ENCODE results near the gene FMNL3.

The FMNL3 gene

DNA sequence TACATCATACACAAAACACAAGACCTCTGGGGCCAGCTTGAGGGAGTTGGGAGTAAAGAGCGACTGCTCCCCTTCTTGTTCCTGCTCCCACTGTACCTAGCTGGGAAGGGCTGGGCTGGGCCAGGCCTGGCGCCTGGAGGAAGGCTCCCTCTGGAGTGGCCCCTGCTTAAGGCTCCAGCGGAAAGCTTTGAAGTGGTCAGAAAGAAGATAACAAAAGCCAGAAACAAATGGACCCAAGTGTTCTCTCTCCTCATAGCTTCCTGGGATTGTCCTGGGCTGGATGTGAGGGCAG, 58.5 kb downstream of the FMNL3 start:
- no peak for DNase-seq

DNA sequence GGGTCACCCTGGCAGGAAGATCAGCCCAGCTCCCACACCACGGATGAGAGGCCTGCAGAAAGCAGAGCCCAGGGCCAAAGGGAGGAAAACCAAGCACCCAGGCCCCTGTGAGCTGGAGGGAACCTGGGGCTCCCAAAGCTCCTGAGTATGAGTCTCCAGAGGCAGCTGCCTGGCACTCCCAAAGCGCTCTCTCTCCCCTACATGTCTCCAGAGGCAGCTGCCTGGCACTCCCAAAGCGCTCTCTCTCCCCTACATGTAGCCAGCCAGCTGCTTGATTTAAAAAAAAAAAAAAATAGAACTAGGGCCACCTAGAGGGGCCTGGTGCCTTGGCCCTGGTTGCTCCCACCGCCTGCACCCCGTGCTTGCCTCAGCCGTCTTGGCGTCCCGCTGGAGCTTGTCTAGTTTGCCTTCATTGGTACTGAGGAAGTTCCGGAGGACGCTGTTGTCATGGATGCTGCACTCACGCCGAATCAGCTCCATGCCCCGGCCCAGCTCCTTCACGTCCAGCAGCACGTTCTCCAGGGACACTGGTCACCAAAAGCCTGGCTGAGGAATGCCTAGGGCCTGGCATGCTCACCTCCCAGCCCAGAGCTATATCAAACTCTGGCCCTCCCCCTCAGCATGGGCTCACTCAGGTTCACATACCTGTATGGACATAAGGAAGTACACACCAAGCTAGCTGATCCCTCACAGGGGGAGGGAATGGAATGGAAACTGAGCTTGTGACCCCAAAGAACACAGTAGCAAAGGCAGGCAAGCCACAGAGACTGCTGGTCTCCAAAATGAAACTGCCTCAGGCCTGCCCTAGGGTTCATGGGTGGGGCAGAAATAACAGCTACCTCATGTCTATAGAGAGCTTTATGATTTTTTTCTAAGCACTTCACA, 59.1 kb downstream of the FMNL3 start:
- no peak for DNase-seq

DNA sequence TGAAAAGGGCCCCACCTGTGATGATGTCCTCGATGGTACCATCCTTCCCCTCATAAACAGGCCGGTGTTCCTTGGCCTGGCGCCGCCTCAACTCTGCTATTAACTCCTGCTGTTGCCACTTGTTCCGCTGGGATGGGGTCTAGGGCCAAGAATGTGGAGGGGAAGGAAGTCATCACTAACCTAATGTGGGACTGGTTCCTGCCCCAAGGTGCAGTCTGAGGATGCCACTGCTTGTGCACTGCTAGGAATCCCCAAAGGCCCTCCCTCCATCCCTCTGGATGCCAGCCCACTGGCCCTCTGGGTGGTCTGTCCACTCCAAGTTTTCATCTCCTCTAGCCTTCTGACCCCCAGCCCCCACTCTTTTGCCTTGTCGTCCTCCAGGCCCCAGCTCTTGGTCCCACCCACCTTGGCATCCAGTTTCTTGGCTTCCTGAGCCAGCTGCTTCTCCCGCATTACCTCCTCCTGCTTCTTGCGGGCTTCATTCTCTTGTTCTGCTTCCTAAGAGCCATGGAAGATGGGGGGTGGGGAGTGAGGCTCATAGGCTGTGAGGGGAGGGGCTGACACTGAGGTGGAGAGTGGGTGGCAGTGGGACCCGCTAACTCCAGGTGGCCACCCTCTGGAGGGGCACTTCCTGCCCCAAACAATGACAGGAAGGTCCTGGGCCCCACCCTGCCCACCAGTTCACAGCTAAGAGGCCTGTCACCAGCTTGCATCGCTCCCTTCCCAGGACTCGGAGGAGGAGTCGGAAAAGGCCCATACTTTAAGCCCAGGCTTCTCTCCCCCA, 60.1 kb downstream of the FMNL3 start:
- DNase-seq: no peak

DNA sequence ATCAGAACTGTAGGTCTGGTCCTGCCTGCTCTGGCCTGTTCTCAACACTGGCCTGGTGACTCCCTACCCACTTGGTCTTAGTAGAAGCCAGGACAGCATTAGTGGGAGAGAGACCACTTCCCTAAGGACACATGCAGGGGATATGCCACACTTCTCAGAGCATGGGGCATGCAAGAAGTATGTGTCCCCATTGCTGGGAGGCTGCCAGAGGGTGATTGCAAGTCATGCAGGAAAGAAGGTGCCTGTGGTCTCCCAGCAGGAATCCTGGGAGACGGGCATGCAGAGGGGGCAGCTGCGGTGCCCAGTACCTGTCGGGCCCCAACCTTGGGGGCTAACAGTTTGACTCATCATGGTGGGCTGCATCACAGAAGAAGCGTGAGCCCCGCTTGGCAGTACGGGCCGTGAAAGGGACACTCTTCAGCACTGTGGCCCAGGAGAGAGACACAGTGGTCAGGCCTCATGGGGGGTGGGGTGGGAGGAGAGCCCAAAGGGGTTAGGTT, 60.8 kb downstream of the FMNL3 start:
- DNase-seq: no peak

DNA sequence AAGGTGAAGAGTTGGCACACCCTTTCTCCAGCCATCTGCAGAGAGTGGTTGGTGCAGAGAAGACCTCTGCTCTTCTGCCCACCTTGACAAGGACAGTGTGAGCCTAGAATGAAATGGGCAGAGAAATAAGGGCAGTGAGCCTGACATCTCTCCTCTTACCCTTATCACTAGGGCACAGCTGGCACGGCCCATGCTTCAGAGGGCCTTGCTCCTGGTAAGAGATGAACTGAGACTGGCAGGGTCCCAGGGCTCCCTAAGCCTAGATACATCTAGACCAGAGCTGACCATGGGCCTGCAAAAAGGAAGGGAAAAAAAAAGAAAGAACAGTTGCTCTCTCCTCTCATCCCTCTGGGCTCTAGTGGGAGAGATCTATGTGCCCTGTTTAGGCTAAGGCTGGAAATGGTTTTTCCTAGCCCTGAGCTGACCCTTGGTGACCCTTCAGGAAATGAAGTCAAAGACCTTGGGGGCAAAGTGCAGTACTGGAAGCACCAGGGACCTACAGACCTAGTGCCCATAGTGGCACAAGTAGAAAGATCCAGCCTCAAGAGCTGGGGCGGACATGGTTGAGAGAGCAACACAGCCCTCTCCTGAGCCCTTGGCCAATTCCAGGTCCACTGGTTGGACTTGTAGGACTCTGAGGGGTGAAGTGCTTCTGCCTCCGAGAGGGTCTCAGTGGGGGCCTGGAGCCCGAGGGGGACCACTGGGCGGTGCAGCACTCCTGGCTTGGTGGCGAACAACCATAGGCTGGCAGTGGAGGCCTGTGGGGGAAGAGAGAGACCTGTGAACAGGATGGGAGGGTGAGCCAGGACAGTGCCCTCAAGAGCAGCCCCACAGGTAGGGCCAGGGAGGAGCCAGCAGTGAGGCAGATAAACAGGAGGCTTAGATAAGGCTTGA, 61.8 kb downstream of the FMNL3 start:
- no peak for DNase-seq

DNA sequence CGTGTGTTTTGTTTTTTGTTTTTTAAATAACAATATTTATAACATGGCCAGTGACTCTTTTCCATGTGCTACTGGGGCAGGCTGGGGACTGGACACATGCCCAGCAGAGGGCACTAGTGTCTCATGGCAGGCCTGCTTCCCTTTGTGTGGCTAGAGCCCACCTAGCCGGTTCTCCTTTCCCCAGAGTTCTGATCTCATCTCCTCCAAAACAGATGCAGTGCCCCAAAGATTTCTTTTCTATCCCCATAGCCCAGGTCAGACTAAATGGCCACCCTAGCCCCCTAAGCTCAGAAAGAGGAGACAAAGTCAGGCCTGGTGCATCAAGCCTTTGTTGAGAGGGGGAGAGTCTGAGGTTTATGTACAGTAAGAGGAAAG, 62.6 kb downstream of the FMNL3 start:
- DNase-seq: peak; percentile 76

DNA sequence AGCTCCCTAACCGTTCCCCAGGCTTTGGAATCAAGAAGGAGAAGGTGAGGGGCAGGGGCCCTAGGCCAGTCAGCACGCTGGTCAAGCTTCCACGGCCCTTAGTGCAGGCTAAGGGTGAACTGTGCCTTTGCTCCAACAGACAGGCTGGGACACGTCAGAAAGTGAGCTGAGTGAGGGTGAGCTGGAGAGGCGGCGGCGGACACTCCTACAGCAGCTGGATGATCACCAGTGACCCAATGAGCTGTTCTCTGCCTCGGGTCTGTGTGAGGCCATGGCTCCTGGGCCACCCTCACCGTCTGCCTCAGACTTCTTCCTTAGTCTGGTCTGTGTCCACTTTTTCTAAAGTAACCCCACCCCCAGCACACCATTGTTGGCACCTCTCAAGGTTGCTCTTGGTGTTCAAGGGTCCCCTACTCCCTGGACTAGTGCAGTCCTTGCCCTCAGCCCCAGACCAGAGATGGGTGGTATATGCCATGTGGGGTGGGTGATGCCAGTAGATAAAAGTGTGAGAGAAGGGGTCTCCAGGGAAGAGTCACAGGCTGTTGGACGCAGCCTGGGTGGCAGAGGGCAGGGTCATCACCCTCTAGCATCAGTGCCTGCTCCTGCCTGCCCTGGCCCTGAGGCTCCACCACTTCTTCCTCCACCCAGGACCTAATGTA, 63.1 kb downstream of the FMNL3 start:
- no peak for DNase-seq

DNA sequence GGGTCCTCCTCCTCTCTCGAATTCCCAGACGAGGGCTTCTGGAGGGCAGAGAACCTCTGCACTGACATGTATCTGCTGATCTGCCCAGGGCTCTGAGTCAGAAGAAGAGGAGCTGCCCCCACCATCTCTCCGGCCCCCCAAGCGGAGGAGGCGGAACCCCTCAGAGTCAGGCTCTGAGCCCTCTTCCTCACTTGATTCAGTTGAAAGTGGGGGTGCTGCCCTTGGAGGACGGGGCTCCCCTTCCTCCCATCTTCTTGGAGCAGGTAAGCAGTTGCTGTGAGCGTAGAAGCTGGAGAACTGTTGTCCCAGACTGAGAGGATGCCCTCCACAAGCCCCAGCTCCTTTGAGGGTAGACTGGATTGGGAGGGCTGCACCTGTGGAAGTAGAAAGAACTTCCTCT, 64.1 kb downstream of the FMNL3 start:
- no peak for DNase-seq

DNA sequence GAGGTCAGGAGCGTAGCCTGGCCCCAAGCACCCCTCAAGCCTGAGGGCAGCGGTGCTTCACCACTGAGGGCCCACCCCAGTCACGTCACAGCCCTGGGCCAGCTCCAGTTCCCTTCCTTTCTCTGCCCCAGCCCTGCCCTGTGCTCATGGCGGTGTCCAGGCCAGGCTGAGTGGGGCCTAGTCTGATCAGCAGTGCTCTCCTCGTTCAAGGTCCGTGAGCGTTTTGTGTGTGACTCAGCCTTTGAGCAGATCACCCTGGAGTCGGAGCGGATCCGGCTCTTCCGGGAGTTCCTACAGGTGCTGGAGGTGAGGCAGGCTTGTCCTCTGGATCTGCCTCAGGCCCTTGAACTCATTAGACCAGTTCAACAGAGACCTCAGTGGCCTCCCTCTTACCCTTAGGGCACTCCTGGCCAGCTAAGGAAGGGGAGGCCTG, 64.8 kb downstream of the FMNL3 start:
- no peak for DNase-seq

DNA sequence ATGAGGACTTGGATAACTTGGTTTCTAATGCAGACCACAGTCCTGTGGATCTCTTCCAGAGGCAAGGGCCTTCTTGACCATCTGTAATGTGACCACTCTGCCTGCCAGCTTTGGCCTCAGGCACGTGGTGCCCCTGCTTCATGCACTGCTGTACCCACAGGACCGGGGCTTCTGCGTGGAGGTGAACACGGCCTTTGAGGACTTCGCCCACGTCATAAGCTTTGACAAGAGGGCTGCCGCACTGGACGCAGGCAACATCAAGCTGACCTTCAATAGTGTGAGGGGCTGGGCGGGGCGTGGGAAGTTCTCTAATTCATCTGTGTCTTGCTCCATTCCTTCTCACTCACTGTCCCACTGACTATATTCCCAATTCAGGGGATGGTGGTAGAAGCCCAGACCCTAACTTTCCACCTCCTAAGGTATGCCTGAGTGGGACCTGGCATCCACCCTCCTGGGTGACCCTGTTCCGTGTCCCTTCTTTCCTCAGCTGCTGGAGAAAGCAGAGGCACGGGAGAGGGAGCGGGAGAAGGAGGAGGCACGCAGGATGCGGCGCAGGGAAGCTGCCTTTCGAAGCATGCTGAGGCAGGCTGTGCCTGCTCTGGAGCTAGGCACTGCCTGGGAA, 65.3 kb downstream of the FMNL3 start:
- no peak for DNase-seq

DNA sequence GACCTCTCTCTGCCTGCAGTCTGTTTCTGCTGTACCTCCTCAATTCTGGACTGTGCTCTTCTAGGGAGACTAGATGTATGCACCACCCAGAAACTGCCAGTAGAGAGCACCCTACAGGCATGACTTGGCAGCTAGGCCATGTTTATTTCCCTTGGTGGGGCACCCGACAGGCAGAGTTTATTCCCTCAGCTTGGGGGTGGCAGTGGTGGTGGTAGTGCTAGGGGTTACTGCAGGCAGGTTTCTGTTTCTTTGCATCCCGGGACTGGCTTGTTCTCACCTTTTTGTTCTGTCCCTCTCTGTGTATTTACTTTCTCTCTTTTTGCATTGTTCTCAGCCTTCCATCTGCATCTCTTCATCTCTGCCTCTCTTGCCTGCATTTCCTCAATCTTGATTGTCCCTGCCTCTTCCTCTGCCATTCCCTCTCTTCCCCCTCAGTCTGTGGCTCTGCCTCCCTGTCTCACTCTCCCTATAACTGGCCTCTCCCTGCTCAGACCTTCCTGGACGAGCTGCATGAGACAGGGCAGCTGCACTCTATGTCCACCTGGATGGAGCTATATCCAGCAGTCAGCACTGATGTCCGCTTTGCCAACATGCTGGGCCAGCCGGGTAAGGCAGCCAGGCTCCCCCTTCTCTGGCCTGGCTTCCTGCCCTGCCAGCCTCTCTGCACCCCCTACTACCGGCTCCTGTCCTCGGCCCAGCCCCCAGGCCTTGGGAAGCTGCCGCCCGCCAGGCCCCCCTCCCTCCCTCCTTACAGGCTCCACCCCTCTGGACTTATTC, 70.0 kb downstream of the FMNL3 start:
- DNase-seq: peak; percentile 51

DNA sequence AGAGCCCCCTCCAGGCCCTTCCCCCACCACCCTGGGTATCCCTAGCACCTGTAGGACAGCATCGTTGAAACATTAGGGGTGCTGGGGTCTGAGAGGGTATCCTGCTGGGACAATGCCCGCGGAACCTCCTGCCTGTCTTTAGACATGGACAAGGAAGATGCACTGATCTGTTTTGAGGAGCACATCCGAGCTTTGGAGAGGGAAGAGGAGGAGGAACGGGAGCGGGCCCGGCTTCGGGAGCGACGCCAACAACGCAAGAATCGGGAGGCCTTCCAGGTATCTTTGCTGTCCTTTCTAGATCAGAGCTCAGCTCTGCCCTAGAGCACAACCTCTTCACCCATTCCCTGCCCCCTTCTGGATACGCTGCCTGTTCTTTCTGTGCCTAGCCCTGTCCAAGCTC, 70.6 kb downstream of the FMNL3 start:
- DNase-seq: no peak

DNA sequence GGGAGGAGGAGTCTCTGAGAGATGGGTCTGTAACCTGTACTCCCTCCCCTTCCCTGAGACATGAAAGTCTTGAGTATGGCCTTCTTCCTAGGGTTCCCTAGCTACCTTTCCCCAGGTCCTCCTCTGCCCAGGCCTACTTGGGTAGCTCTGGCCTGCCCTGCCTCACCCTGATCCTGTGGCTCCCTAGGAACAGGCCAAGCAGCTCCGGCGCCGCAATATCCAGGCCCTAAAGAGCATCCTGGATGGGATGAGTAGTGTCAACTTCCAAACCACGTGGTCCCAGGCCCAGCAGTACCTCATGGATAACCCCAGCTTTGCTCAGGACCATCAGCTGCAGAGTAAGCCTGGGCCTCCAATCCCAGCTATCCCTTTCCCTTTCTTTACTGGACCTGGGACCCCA, 71.5 kb downstream of the FMNL3 start:
- DNase-seq: no peak

DNA sequence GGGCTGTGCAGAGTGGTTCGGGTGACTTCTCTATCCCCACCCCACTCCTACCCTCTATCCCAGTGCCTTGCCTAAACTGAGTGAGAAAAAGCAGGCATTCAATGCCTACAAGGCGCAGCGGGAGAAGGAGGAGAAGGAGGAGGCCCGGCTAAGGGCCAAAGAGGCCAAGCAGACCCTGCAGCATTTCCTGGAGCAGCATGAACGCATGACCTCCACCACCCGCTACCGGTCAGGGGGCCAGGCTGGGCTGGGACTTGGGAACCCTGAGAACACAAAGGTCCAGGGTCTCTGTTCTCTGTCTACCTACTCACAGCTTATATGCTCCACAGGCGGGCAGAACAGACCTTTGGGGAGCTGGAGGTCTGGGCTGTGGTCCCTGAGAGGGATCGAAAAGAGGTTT, 72.2 kb downstream of the FMNL3 start:
- DNase-seq: no peak

DNA sequence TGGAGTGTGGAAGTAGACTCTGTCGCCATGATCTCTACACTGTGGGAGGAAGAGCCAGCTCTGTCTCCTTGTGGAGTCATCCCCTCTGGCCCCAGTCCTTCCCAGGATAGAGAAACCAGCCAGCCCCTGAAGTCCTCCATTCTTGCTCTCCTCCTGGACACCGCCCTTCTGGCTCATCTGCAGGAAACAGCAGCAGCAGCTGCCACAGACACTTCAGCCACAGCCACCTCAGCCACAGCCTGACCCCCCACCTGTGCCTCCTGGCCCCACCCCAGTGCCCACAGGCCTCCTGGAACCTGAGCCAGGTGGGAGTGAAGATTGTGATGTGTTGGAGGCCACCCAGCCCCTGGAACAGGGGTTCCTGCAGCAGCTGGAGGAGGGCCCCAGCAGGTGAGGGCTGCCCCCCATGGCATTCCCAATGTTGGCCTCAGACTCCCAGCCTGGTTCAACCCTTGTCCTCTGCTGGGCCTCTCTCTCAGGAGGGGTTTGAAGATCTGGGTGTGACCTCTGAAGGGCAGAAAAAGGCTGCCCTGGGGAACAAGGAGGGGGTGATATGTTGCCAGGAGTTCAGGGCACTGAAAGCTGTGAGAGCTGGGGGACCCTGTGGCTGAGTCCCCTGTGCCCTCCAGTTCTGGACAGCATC, 73.4 kb downstream of the FMNL3 start:
- no peak for DNase-seq

DNA sequence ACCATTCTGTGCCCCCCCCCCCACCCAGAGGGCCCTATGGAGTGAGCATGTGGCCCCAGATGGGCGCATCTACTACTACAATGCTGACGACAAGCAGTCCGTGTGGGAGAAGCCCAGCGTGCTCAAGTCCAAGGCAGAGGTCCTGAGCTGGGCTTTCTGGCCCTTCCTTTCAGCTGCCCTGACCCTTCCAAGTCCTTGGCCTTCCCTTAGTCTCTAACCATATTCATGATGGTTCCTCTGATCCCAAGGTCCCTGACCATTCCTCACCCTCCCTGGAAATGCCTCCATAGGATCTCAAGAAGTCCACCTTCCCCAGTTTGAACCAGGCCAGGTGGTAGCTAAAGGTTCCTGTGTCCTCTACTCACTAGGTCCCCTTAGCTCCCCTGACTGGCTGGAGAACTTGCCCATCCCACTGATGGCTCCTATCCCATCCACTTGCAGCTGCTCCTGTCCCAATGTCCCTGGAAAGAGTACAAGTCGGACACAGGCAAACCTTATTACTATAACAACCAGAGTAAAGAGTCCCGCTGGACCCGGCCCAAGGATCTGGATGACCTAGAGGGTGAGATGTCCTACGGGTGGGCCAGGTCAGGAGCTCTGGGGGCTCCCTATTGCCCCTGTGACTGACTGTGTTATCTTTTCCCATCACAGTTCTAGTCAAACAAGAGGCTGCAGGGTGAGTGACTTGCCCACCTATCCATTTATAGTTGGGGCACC, 74.1 kb downstream of the FMNL3 start:
- DNase-seq: no peak

DNA sequence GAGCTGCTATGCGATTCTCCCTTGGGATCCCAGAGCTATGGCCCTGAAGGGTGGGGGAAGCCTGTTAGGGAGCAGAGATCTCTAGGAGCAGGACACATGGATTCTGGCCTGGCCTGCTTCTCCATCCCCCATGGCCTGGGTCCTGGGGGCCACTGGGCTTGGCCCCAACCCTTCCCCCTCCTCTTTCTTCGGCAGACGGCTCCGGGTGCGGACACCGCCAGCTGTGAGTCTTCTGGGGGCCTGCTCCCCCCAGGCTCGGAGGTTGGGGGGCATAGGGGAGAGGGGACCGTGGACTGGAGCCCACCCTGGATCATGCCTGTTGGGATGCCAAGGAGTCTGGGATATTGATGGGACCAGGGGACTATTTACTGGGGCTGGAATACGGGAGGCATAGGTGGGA, 74.8 kb downstream of the FMNL3 start:
- DNase-seq: no peak

DNA sequence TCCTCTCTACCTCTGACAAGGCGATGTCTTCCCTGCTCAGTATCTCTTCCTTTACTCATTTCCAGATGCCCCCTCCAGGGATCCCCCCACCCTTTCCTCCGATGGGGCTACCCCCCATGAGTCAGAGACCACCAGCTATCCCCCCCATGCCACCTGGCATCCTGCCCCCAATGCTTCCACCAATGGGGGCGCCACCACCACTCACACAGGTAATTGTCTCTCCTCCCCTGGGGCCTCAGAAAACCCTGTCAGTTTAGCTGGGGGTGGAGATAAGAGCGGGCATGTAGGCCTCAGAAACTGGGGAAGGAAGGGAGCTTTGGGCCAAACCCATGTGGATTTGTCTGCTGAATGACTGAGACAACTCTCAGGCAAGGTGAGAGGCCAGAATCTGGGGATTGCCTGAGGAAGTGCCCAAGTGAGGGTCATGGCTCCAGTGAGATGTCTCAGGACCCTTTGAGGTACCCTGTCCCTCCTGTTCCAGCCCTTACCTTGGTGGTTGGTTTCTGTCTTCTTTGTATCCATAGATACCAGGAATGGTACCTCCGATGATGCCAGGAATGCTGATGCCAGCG, 75.8 kb downstream of the FMNL3 start:
- no peak for DNase-seq

DNA sequence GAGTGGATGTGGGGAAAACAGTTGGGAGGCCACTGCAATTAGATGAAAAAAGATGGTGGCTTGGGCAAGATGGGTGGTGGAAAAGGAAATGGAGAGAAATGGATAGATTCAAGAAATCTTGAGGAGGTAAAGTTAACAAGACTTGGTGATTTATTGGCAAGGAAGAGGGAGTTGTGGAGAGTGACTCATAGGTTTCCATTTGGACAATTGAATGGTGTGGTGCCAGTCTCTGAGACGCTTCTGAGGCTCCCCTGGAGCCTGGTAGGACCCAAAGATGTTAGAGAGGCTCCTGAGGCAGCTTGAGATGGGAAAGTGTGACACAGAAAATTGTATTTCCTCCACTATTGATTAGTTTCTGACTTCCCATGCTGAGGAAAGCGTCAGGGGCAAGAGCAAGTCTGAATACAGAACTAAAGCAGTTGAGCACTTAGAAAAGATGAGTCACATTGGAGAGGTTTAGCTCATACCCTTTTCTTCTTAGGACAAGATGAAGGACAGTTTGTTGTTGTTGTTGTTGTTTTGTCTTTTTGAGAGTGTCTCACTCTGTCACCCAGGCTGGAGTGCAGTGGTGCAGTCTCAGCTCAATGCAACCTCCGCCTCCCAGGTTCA, 79.3 kb downstream of the FMNL3 start:
- DNase-seq: no peak

Measured in stimulated activated CD4-positive, alpha-beta T cell treated with anti-CD3 and anti-CD28 coated beads, Interleukin-1b, Interleukin-23, amount 100 ng/mL, for 48 hours (primary cell).